Activated CD8-positive, alpha-beta memory T cell treated with anti-CD3 and anti-CD28 coated beads, Interleukin-2, amount 10 ng/mL, durations not matched to agents 7 days and 5 days (primary cell): Measurements from ENCODE around the gene PCCA. TPM values are rescaled to one million over a fixed set of nuclear protein-coding genes. Genes with fewer than 3 reads are reported as not detected.
"Not testable (repeated sequence)": the region's sequence is repeated elsewhere in the genome, so short reads cannot be mapped to it uniquely, and the experiment has no call there.

Experiments
- ATAC-seq: fragments of 150-1000 bp; cut with Tn5 transposase; one replicate; pipeline ENCODE4 v1.10.0; 2021; ENCODE audit warnings: moderate library complexity
- CTCF ChIA-PET: fragments of 350-600 bp; sonication (Branson Sonifier 250); formaldehyde crosslinking; loops from one replicate; lab custom pipeline; 2021; ENCODE audit warnings: antibody characterized with exemption; lab: Charles Lee
- DNase-seq: peaks from one replicate; pipeline ENCODE4 v3.0.0-alpha.2; 2020
- H3K27ac Mint-ChIP-seq: one replicate; pipeline ENCODE4 v1.8.0; 2021; ENCODE audit warnings: mild to moderate bottlenecking, mixed read lengths
- H3K27me3 Mint-ChIP-seq: one replicate; pipeline ENCODE4 v1.8.0; 2021; ENCODE audit warnings: mixed read lengths
- H3K36me3 Mint-ChIP-seq: one replicate; pipeline ENCODE4 v1.8.0; 2021; ENCODE audit warnings: mild to moderate bottlenecking, mixed read lengths
- H3K4me1 Mint-ChIP-seq: one replicate; pipeline ENCODE4 v1.8.0; 2021; ENCODE audit warnings: mixed read lengths
- H3K4me3 Mint-ChIP-seq: one replicate; pipeline ENCODE4 v1.8.0; 2021; ENCODE audit warnings: mild to moderate bottlenecking, moderate library complexity, mixed read lengths
- H3K9me3 Mint-ChIP-seq: one replicate; pipeline ENCODE4 v1.8.0; 2022; ENCODE audit warnings: low read depth, mixed read lengths
- total RNA-seq, 2 experiments: library from RNA; stranded (reverse); gene quantifications; one replicate each; pipeline ENCODE4 v1.2.3, GENCODE V29; 2021

The PCCA gene
- total RNA-seq, 2 experiments from 2014 or later = 14.1 to 17.9 TPM

DNA sequence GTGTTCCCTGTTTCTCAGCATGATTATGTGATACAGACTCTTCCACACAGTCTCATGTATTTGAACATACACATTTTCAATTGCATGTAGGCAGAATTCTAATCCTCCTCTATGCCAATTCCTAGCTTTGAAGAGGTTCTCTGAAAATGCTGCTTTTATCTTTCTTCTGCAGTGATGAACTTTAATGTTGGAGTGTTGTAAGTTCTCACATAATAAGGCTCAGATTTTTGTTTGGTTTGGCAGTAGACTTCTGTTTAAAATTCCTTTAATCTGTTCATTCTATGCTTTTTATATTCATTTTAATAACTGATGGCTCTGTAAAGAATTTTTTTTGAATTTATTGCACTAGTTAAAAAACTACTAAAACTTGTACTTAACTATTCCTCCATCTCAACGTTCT is 273.9 kb downstream of the PCCA start:
- Mint-ChIP-seq H3K9me3 (no peaks in the 10 kb centered on the region), H3K27ac (no peak overlapping the region), H3K4me3 (no peak overlapping the region), H3K36me3 (peaks cover 6% of the 10 kb centered on the region), H3K4me1 (peaks cover 13% of the 10 kb centered on the region), H3K27me3 (no peaks in the 10 kb centered on the region)
- ATAC-seq (no peak), DNase-seq (no peak)
- CTCF ChIA-PET = no interaction called here

DNA sequence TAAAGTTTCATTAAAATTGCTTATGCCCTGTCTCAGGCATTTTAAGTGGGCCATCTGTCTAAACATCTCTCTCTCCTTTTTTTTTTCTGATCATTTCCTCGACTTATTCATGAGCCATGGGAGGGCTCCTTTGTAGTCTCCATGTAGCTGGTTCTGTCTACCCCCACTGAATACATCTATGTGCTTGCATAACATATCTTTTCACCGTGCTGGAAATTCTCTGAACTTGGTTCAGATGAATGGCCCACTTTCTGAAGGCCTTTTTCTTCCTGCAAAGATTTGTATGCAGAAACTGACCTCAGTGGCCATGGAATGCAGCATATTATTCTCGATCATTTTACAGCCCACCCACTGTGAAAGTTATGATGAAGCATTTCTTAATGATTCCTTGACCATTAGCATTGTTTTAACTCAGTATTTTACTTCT is 274.4 kb downstream of the PCCA start:
- CTCF ChIA-PET = no interaction called here
- no peaks in the 10 kb centered on the region for H3K27me3 Mint-ChIP-seq

DNA sequence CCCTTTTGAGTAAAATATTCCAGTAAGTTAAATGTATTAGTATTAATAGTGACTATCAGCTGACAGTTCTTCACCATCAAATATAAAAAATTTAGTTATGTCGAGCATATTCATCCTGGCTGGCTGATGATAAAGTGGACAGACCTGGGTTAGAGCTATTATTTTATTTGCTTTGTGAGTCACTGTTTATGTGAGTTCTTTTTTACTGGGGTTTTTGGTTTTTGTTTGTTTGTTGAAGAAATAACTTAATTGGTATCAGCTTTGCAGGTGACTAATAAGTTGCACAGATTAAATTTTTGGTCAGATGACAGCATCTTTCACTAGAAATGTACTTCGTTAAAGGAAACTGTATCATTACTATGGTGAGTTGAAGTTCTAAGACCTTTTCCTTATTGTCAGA is 275.0 kb downstream of the PCCA start:
- Mint-ChIP-seq H3K9me3 (no peaks in the 10 kb centered on the region), H3K4me1 (peaks cover 17% of the 10 kb centered on the region), H3K36me3 (peaks cover 10% of the 10 kb centered on the region), H3K4me3 (no peak overlapping the region), H3K27me3 (no peaks in the 10 kb centered on the region), H3K27ac (no peak overlapping the region)
- CTCF ChIA-PET = no interaction called here
- no peak for DNase-seq
- ATAC-seq = no peak

More for the DNA sequence above, 274.4 kb downstream of the PCCA start:
- H3K4me1 Mint-ChIP-seq = peaks cover 13% of the 10 kb centered on the region
- H3K36me3 Mint-ChIP-seq = peaks cover 6% of the 10 kb centered on the region
- ATAC-seq (no peak), DNase-seq (no peak)
- no peaks in the 10 kb centered on the region for H3K9me3 Mint-ChIP-seq
- H3K27ac Mint-ChIP-seq = no peak overlapping the region
- H3K4me3 Mint-ChIP-seq = no peak overlapping the region

DNA sequence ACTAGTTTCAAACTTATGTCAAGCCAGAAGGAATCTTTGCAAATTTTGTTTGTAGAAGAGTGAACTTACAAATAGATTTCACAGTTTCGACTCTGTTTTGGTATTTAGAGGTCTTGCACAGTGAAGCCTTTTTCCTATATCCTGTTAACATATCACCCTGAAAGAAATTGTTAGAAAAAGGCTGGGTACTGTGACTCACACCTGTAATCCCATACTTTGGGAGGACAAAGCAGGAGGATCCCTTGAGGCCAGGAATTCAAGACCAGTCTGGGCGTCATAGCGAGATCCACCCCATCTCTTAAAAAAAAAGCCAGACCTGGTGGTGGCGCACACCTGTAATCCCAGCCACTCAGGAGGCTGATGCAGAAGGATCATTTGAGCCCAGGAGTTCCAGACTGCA is 275.7 kb downstream of the PCCA start:
- no peaks in the 10 kb centered on the region for H3K27me3 Mint-ChIP-seq
- DNase-seq (no peak), ATAC-seq (no peak)
- no peak overlapping the region for H3K4me3 Mint-ChIP-seq
- H3K9me3 Mint-ChIP-seq = no peaks in the 10 kb centered on the region
- H3K27ac Mint-ChIP-seq = no peak overlapping the region
- CTCF ChIA-PET = no interaction called here
- peaks cover 23% of the 10 kb centered on the region for H3K4me1 Mint-ChIP-seq
- H3K36me3 Mint-ChIP-seq = peaks cover 12% of the 10 kb centered on the region

DNA sequence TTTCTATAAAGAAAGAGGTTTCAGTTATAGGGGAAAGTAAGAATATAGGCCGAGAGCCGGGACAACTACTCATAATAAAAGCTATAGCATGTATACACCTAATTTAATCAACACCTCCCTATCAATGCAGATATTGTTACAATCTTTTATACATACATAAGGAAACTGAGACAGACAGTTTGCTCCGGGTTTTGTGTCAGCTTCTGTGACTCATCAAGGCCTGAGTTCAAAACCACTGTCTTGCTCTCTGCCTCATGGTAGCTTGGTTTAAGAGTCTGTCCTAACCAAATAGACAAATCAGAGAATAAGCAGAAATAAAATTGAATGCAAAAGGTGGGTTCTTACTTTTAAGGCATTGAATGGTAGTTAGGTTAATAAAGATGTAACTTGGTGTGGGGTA is 276.8 kb downstream of the PCCA start:
- peaks cover 29% of the 10 kb centered on the region for H3K4me1 Mint-ChIP-seq
- H3K27me3 Mint-ChIP-seq = no peaks in the 10 kb centered on the region
- H3K9me3 Mint-ChIP-seq = no peaks in the 10 kb centered on the region
- peaks cover 15% of the 10 kb centered on the region for H3K36me3 Mint-ChIP-seq
- no peak overlapping the region for H3K4me3 Mint-ChIP-seq
- no peak overlapping the region for H3K27ac Mint-ChIP-seq
- no peak for ATAC-seq
- DNase-seq = no peak
- CTCF ChIA-PET = no interaction called here

DNA sequence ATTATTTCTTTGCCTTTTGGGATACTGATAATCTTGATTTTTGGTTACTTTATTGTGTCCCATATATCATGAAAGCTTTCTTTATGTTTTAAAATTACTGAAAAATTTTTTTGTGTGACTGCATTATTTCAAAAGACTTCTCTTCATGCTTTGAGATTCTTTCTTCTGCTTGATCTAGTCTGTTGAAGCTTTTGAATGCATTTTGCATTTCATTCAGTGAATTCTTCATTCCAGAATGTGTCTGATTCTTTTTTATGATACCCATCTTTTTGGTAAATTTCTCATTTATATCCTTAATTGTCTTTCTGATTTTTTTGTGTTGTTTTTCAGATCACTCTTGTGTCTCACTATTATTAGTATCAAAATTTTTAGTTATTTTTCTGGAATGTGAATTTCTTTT is 289.6 kb downstream of the PCCA start:
- peaks cover under 1% of the 10 kb centered on the region for H3K4me1 Mint-ChIP-seq

DNA sequence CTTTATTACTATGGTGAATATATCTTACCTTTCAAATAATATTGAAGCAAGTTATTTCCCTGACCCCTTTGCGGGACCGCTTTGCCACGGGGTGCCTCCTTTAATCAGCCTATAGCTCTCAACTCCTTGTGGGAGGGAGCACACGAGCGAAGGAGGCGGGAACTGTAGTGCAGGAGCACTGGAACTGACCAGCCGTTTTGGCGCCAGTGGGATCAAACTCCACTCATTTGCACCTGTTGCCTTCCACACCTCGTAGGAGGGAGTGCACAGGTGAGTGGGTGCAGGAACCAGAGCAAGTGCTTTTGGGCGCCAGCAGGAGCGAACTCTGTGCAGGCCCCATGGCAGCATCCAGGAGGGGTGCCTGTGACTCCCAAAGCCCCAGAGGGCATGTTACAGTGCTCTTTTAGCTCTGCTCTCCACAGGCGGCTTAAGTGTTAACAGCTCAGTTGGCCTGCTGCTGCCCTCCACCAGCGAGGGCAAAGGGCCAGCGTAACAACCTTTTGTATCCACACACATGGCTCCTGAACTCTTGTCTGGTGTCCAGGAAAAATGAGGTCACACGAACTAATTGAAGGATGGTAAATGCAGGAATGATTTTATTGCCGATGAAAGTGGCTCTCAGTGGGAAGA is 292.8 kb downstream of the PCCA start:
- Mint-ChIP-seq H3K9me3 (peaks cover 20% of the 10 kb centered on the region), H3K4me1 (no peaks in the 10 kb centered on the region), H3K36me3 (peaks cover 29% of the 10 kb centered on the region), H3K27ac (no peak overlapping the region), H3K4me3 (no peak overlapping the region), H3K27me3 (no peaks in the 10 kb centered on the region)
- ATAC-seq (no peak), DNase-seq (no peak)
- CTCF ChIA-PET = no interaction called here

More for the DNA sequence above, 289.6 kb downstream of the PCCA start:
- Mint-ChIP-seq H3K9me3 (peaks cover 22% of the 10 kb centered on the region), H3K36me3 (peaks cover 44% of the 10 kb centered on the region), H3K27ac (no peak overlapping the region), H3K4me3 (no peak overlapping the region), H3K27me3 (no peaks in the 10 kb centered on the region)
- CTCF ChIA-PET = no interaction called here
- ATAC-seq (no peak), DNase-seq (no peak)

DNA sequence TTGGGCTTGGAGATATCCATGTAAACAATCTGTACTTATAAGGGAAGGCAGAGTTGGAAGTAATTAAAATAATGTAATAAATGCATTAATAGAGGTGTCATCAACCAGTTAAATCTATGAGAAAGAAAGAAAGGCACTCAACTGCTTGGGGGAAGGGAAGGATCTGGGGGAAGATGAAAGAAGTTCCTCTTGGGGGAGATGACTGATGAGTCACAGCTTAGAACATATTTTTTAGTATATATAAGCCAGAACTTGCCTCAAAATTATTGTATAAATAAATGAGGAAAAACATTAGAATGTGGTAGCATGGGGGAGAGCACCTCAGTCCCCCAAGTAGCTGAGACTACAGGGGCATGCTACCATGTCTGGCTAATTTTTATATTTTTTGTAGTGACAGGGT is 293.9 kb downstream of the PCCA start:
- no peak overlapping the region for H3K4me3 Mint-ChIP-seq

DNA sequence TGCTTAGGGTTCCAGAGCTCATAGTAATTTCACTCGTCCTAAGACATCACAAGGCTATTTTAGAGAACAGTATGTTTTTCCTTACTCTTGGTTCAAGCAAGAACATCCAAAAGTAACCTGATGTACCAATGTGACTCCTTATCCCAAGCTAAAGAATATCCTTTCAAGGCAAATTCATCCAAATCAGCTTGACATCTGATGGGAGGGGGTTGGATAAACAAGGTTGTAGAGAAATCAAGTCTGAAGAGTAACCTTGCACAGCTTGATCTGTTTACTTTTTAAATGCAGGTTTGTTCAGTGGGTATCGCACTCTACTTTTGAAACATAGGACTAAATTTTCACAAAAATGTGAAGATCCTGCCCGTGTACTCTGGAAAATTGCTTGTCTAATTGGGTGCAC is 298.5 kb downstream of the PCCA start:
- ATAC-seq = no peak
- H3K4me3 Mint-ChIP-seq = no peak overlapping the region
- peaks cover 9% of the 10 kb centered on the region for H3K36me3 Mint-ChIP-seq
- H3K4me1 Mint-ChIP-seq = peaks cover 5% of the 10 kb centered on the region
- H3K27me3 Mint-ChIP-seq = no peaks in the 10 kb centered on the region
- H3K9me3 Mint-ChIP-seq = peaks cover 2% of the 10 kb centered on the region
- H3K27ac Mint-ChIP-seq = no peak overlapping the region
- no peak for DNase-seq
- CTCF ChIA-PET = interaction anchor here (1.0 kb wide), 1 partner anchor 127 kb away, joined by 3 read pairs; no protein-coding TSS in a partner anchor

More for the DNA sequence above, 293.9 kb downstream of the PCCA start:
- Mint-ChIP-seq H3K9me3 (peaks cover 14% of the 10 kb centered on the region), H3K27ac (no peak overlapping the region), H3K27me3 (no peaks in the 10 kb centered on the region), H3K4me1 (no peaks in the 10 kb centered on the region), H3K36me3 (peaks cover 28% of the 10 kb centered on the region)
- no peak for DNase-seq
- CTCF ChIA-PET = no interaction called here
- no peak for ATAC-seq

DNA sequence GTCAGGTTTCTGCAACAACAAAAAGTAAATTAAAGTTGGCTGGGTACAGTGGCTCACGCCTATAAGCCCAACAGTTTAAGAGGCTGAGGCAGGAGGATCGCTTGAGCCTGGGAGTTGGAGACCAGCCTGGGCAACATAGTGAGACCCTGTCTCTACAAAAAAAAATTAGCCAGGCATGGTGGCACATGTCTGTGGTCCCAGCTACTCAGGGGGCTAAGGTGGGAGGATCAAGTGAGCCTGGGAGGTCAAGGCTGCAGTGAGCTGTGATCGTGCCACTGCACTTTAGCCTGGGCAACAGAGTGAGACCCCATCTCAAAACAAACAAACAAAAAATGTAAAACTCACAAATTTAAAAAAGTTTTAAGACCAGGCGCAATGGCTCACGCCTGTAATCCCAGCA is 299.3 kb downstream of the PCCA start:
- CTCF ChIA-PET, ATAC-seq, H3K27me3 Mint-ChIP-seq, H3K36me3 Mint-ChIP-seq, H3K4me3 Mint-ChIP-seq, DNase-seq, H3K27ac Mint-ChIP-seq, H3K9me3 Mint-ChIP-seq: not testable (repeated sequence)
- H3K4me1 Mint-ChIP-seq = peaks cover 12% of the 10 kb centered on the region

DNA sequence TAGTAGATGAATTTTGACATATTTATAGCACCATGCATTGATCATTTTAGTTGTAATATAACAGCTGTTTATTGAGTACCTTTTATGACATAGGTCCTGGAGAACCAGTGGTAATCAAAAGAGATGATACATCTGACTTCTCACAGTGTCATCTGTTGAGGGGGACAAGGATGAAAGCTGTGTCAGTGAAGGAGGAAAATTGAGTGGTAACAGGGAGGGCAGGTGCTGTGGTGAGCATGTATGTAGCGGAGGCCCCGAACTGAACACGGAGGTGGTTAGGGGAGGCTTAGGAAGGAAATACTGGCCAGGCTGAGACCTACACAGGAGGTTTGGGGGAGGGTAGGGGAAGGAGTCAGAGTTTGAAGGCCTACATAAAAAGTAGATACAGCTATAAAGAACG is 300.0 kb downstream of the PCCA start:
- ATAC-seq (peak; percentile 43), DNase-seq (peak; percentile 56)
- Mint-ChIP-seq H3K4me1 (peaks cover 19% of the 10 kb centered on the region), H3K4me3 (no peak overlapping the region), H3K9me3 (peaks cover 2% of the 10 kb centered on the region), H3K27ac (no peak overlapping the region), H3K36me3 (peaks cover 8% of the 10 kb centered on the region), H3K27me3 (no peaks in the 10 kb centered on the region)
- CTCF ChIA-PET = interaction anchor here (0.9 kb wide), 1 partner anchor 286 kb away, joined by 3 read pairs; the partner anchor contains the start of gene TMTC4

DNA sequence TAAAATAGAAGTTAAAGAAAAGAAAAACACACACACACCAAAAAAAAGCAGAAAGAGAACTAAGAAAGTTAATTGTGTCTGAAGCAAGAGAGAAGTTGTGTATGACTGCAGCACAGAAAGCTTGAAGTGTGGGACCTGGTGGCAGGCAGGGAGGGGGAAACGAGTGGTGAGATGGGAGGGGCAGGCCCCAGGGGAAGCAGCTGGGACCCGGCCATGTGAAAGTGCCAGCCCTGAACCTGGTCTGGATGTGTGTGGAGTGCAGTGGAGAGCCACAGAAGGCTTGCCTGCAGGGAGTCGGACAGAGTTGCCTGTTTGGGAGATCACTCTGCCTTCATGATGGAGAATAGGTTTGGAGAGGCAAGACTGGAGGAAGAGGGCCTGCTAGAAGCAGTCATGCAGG is 300.7 kb downstream of the PCCA start:
- CTCF ChIA-PET = interaction anchor here (0.9 kb wide), 1 partner anchor 285 kb away, joined by 3 read pairs; the partner anchor contains the start of gene TMTC4
- H3K9me3 Mint-ChIP-seq = peaks cover 2% of the 10 kb centered on the region
- H3K27ac Mint-ChIP-seq = no peak overlapping the region
- peaks cover 8% of the 10 kb centered on the region for H3K36me3 Mint-ChIP-seq
- H3K27me3 Mint-ChIP-seq = no peaks in the 10 kb centered on the region
- no peak overlapping the region for H3K4me3 Mint-ChIP-seq
- peaks cover 25% of the 10 kb centered on the region for H3K4me1 Mint-ChIP-seq
- ATAC-seq = no peak
- no peak for DNase-seq

DNA sequence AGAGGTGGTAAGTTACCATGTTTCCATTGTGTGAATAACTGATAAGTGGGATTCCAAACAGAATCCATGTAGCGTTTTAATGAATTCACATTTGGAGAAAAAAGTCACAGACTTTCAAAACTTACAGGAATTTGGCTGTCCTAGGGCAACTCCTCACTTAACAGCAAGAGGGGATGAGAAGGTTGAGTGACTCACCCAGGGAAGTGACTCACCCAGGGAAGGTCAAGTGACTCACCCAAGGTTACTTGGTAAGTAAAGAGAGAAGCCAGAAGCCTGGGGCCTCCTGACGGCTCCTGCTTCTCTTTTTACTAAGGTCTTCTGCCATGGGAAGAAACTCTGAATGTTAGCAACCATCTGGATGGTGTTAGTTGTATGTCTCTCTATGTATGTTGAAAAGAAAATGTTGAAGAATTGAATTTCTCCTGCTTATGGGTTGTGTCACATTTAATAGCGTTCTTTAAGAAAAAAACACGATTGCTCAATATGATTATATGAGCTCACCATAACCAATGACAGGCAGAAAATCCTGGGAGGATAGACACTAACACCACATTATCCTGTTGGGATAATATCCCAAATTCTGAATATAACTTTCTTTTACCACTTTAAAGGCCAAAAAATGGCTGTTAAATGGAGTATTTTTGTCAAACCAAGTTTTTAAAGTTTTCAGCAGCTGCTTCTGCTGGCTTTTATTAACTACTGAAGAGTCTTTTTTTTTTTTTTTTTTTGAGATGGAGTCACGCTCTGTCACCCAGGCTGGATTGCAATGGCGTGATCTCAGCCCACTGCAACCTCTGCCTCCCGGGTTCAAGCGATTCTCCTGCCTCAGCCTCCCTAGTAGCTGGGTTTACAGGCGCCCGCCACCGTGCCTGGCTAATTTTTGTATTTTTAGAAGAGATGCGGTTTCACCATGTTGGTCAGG is 304.1 kb downstream of the PCCA start:
- Mint-ChIP-seq H3K4me1 (peaks cover 38% of the 10 kb centered on the region), H3K9me3 (peaks cover 2% of the 10 kb centered on the region), H3K27ac (peak overlapping the region; percentile 89), H3K4me3 (peak overlapping the region; percentile 8), H3K27me3 (no peaks in the 10 kb centered on the region), H3K36me3 (peaks cover 14% of the 10 kb centered on the region)
- DNase-seq (peak; percentile 86), ATAC-seq (peak; percentile 95)
- CTCF ChIA-PET = interaction anchor here (0.8 to 1.0 kb wide), 2 partner anchors 41 to 119 kb away, joined by 4 read pairs; no protein-coding TSS in a partner anchor
